ENCODE measurements around the gene ACSM5. TPM values are rescaled to one million over a fixed set of nuclear protein-coding genes. Genes with fewer than 3 reads are reported as not detected.

ACSM5 gene
- 1.2 TPM for total RNA-seq
- long read RNA-seq: 0 reads

- peak; percentile 64 for DNase-seq
- intact Hi-C loops (cut with micrococcal nuclease): no loop called here
Observed at GRCh38 chr16:20409398-20410120, at the start of gene ACSM5. TSS of gene ACSM5 (plus strand) at chr16:20409534. CDS start at chr16:20411485, 1,951 bp downstream.

GRCh38 chr16:20359997-20360396, 49.3 kb upstream of the ACSM5 start:
- no peak for DNase-seq
- ATAC-seq: no peak
- intact Hi-C loops (cut with micrococcal nuclease): no loop called here

More at GRCh38 chr16:20409398-20410120, at the start of gene ACSM5:
- peak; percentile 75 for ATAC-seq

- ATAC-seq (no peak), DNase-seq (no peak)
- intact Hi-C loops (cut with micrococcal nuclease): no loop called here
Observed at GRCh38 chr16:20363191-20363590, 46.1 kb upstream of the ACSM5 start.

GRCh38 chr16:20364051-20364450, 45.3 kb upstream of the ACSM5 start:
- intact Hi-C loops (cut with micrococcal nuclease): no loop called here
- ATAC-seq: no peak

GRCh38 chr16:20369452-20370054, 39.8 kb upstream of the ACSM5 start:
- intact Hi-C loops (cut with micrococcal nuclease): no loop called here

More at GRCh38 chr16:20364051-20364450, 45.3 kb upstream of the ACSM5 start:
- DNase-seq: no peak

GRCh38 chr16:20372701-20373100, 36.6 kb upstream of the ACSM5 start:
- intact Hi-C loops (cut with micrococcal nuclease): no loop called here

More at GRCh38 chr16:20369452-20370054, 39.8 kb upstream of the ACSM5 start:
- ATAC-seq (no peak), DNase-seq (no peak)

GRCh38 chr16:20377181-20377580, 32.2 kb upstream of the ACSM5 start:
- intact Hi-C loops (cut with micrococcal nuclease): no loop called here
- ATAC-seq (no peak), DNase-seq (no peak)

More at GRCh38 chr16:20372701-20373100, 36.6 kb upstream of the ACSM5 start:
- ATAC-seq (no peak), DNase-seq (no peak)

GRCh38 chr16:20380782-20381181, 28.6 kb upstream of the ACSM5 start:
- DNase-seq (no peak), ATAC-seq (no peak)
- intact Hi-C loops (cut with micrococcal nuclease): loop anchor here (5.0 kb wide), 1 partner anchor 473 kb away; no protein-coding TSS in a partner anchor

GRCh38 chr16:20382202-20382948, 27.0 kb upstream of the ACSM5 start:
- no peak for ATAC-seq

GRCh38 chr16:20383106-20384029, 26.0 kb upstream of the ACSM5 start:
- ATAC-seq (peak; percentile 61), DNase-seq (no peak)
- intact Hi-C loops (cut with micrococcal nuclease): loop anchor here (5.0 kb wide), 1 partner anchor 476 kb away; no protein-coding TSS in a partner anchor

More at GRCh38 chr16:20382202-20382948, 27.0 kb upstream of the ACSM5 start:
- no peak for DNase-seq
- intact Hi-C loops (cut with micrococcal nuclease): loop anchor here (5.0 kb wide), 1 partner anchor 475 kb away; no protein-coding TSS in a partner anchor

- intact Hi-C loops (cut with micrococcal nuclease): no loop called here
- ATAC-seq (peak; percentile 73), DNase-seq (peak; percentile 77)
Observed at GRCh38 chr16:20385844-20386832, 23.2 kb upstream of the ACSM5 start.

- intact Hi-C loops (cut with micrococcal nuclease): no loop called here
- no peak for ATAC-seq
Observed at GRCh38 chr16:20387978-20388377, 21.4 kb upstream of the ACSM5 start.

GRCh38 chr16:20388854-20389253, 20.5 kb upstream of the ACSM5 start:
- intact Hi-C loops (cut with micrococcal nuclease): no loop called here

More at GRCh38 chr16:20387978-20388377, 21.4 kb upstream of the ACSM5 start:
- no peak for DNase-seq

GRCh38 chr16:20391045-20391444, 18.3 kb upstream of the ACSM5 start:
- intact Hi-C loops (cut with micrococcal nuclease): no loop called here
- no peak for ATAC-seq
- DNase-seq: no peak

More at GRCh38 chr16:20388854-20389253, 20.5 kb upstream of the ACSM5 start:
- ATAC-seq: no peak
- DNase-seq: no peak

- ATAC-seq (peak; percentile 51), DNase-seq (no peak)
- intact Hi-C loops (cut with micrococcal nuclease): no loop called here
Observed at GRCh38 chr16:20393801-20394577, 15.3 kb upstream of the ACSM5 start.

GRCh38 chr16:20395946-20396345, 13.4 kb upstream of the ACSM5 start:
- no peak for DNase-seq
- intact Hi-C loops (cut with micrococcal nuclease): no loop called here
- ATAC-seq: no peak

Data from left ventricle myocardium superior (tissue), 1 donor.